HG03045 (cell line): Measurements from ENCODE around the gene SAP130.

Experiments used
- ATAC-seq: cut with Tn5 transposase; IDR thresholded peaks from one replicate; pipeline ENCODE4 v1.9.1; 2021; ENCODE audit warnings: mild to moderate bottlenecking, moderate library complexity; ENCODE audit not compliant: unreplicated experiment

SAP130 gene

GRCh38 chr2:127897531-127898211 lies 130.2 kb downstream of the SAP130 start:
- no peak for ATAC-seq

DNA sequence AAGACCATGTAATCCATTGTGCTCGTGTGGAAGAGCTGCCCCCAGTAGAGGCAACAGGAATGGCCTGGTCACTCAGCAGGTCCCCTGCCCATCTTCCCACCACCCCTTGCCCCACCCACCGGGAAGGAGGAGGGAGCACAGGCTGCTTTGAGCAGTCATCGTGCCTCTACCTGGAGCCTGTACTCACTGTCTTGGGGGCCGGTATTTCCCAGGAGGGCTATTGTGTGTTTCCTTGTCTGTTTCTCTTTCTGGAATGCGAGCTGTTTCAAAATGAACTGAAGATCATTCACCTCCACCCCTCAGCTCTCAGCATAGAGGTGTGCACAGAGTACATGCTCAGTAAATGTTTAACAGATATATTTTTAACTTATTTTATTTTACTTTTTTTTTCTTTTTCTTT lies 134.4 kb downstream of the SAP130 start:
- no peak for ATAC-seq

- no peak for ATAC-seq
These were observed 134.8 kb downstream of the SAP130 start for GRCh38 chr2:127893033-127893432.

DNA sequence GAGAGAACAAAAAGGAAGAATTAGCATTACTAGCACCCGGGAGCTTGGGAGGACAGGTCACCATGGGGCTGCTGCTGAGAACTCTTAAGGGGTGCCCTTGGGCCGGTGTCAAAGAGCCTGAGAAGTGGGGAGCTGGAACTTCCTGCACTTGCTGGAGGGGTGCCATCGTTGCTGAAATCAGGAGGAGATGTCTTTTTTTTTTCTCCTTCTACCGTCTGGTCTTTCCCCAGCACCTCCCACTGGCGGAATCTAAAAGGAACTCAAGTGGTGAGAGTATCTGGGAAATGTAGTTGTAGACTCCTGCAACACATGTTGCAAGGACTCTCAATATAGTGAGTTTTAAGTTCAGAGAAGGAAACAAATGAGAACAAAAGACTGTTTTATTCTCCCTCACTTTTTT lies 136.0 kb downstream of the SAP130 start:
- ATAC-seq = no peak
